ENCODE measurements around the gene ELF2. TPM values are rescaled to one million over a fixed set of nuclear protein-coding genes. Genes with fewer than 3 reads are reported as not detected.
"Not testable (repeated sequence)": the region's sequence is repeated elsewhere in the genome, so short reads cannot be mapped to it uniquely, and the experiment has no call there.

The ELF2 gene
- total and polyA plus RNA-seq, 2 of the 8 experiments (the other 6 are each of a cell fraction or from before 2014, with no cell fraction given) = 21.1 to 44.3 TPM

DNA sequence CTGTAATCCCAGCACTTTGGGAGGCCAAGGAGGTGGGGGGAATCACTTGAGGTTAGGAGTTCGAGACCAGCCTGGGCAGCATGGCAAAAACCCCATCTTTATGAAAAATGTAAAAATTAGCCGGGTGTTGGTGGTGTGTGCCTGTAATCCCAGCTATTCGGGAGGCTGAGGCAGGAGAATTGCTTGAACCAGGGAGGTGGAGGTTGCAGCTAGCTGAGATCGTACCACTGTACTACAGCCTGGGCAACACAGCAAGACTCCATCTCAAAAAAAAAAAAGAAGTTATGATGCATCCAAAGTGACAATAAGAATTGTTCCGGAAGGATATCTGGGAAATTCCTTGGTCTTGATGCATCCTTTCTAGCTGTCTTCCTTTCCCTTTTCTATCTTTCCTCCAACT, 154.2 kb downstream of the ELF2 start (continued):
- TF ChIP-seq GABPA (IDR thresholded peaks at IDR 0.05; ENCODE audit: borderline replicate concordance, insufficient read depth, low read length) = no peak

DNA sequence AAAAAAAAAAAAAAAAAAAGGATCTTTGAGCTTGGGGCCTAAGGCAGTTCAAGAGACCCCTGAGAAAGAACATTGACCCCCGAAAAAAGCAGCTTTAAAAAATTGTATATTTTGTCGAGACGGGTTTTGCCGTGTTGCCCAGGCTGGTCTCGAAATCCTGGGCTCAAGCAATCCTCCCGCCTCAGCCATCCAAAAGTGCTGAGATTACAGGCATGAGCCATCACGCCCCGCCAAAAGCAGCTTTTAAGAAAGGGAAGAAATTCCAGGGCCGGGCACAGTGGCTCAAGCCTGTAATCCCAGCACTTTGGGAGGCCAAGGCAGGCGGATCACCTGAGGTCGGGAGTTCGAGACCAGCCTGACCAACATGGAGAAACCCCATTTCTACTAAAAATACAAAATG, 155.9 kb downstream of the ELF2 start:
- H2BK20ac ChIP-seq (ENCODE audit: low read length); H3K79me1 ChIP-seq (ENCODE audit: low read depth, low read length); H2BK15ac ChIP-seq (ENCODE audit: low read length); H3K4ac ChIP-seq (replicated peaks; ENCODE audit: insufficient read length, low read depth, low read length); H3K27ac ChIP-seq (ENCODE audit: low read depth, low read length); H3K23me2 ChIP-seq (ENCODE audit: low read depth, low read length); H3K56ac ChIP-seq (replicated peaks; ENCODE audit: insufficient read length, low read depth, low read length); H3K27me3 ChIP-seq (replicated peaks in 1 of 4; ENCODE audit: control insufficient read depth in 3 of 4, extremely low read depth in 1 of 4, insufficient read depth in 3 of 4, low read length in 3 of 4); H4K5ac ChIP-seq (ENCODE audit: insufficient read length, low read depth, low read length); H3K14ac ChIP-seq (ENCODE audit: insufficient read length); DNase-seq (ENCODE audit: low read depth in 1 of 2, low spot score in 2 of 2); H3K23ac ChIP-seq (ENCODE audit: insufficient read length); FAIRE-seq; H2AFZ ChIP-seq (ENCODE audit: low read length); H3K9me3 ChIP-seq (ENCODE audit: insufficient read depth in 2 of 2, low read depth in 1 of 2, low read length in 1 of 2); H4K91ac ChIP-seq (replicated peaks; ENCODE audit: insufficient read length, low read length); H3K36me3 ChIP-seq (ENCODE audit: control insufficient read depth in 2 of 4, insufficient read depth in 4 of 4, low read length in 3 of 4); H4K8ac ChIP-seq (ENCODE audit: extremely low read depth, insufficient read depth, low read length); H2BK120ac ChIP-seq (replicated peaks; ENCODE audit: low read depth, low read length); H3K9ac ChIP-seq (replicated peaks in 1 of 4; ENCODE audit: extremely low read depth in 1 of 4, low read depth in 3 of 4, low read length in 3 of 4): not testable (repeated sequence)
- CTCF ChIA-PET (ENCODE audit: partially characterized antibody) = interaction anchor here (1.0 to 5.0 kb wide), 4 partner anchors 9 to 276 kb away, joined by 3 to 39 read pairs (median 4); no protein-coding TSS in a partner anchor
- WGBS, 2 experiments (ENCODE audit: extremely low coverage in 1 of 2, insufficient coverage in 1 of 2, insufficient read length in 1 of 2, insufficient replicate concordance in 2 of 2, low coverage in 1 of 2, low lambda C conversion rate in 2 of 2, missing lambda C conversion rate in 1 of 2) = 74% methylated on average over 12 of the region's 12 CpGs; no CpG with 5 or more reads in 1 of the 2 experiments
- H2AK5ac ChIP-seq (ENCODE audit: low read depth, low read length) = peak overlapping the region; percentile 80; the same call in 1 of the 2 replicates
- H4K20me1 ChIP-seq (replicated peaks in 1 of 2; ENCODE audit: control insufficient read depth in 1 of 2, insufficient read depth in 2 of 2, low read length in 2 of 2) = peaks cover 7 to 21% of the 10 kb centered on the region in 2 experiments
- H3K4me3 ChIP-seq (ENCODE audit: extremely low read depth in 1 of 4, insufficient read depth in 2 of 4, low read depth in 3 of 4, low read length in 4 of 4) = peak overlapping the region in 1 of 4 experiments; percentile 34; a peak in 1 of 8 replicates
- 0 out of 2 replicates have a peak overlapping the region, but pooled peaks have one; percentile 75 for H2BK12ac ChIP-seq (ENCODE audit: low read depth, low read length)
- 0 out of 2 replicates have a peak overlapping the region, but pooled peaks have one; percentile 48 for H2BK5ac ChIP-seq (ENCODE audit: low read depth, low read length)
- peaks cover 8 to 24% (median 16%) of the 10 kb centered on the region in 4 experiments; a peak in 6 of 7 replicates for H3K4me1 ChIP-seq (replicated peaks in 1 of 4; ENCODE audit: control insufficient read depth in 3 of 4, insufficient read depth in 4 of 4, low read length in 3 of 4)
- peaks cover 32 to 92% of the 10 kb centered on the region in 2 experiments for H3K79me2 ChIP-seq (ENCODE audit: control insufficient read depth in 1 of 2, insufficient read depth in 2 of 2, low read length in 2 of 2)
- H3K18ac ChIP-seq (ENCODE audit: extremely low read depth, low read length) = peak overlapping the region; percentile 81; the same call in 1 of the 2 replicates
- peak overlapping the region in 1 of 2 experiments; percentile 94; a peak in 2 of 4 replicates for H3K4me2 ChIP-seq (ENCODE audit: insufficient read depth in 1 of 2, low read depth in 2 of 2, low read length in 2 of 2)
- POLR2A ChIA-PET (ENCODE audit: partially characterized antibody) = interaction anchor here (0.8 to 1.9 kb wide), 7 partner anchors 9 to 157 kb away, joined by 3 to 17 read pairs (median 3); no protein-coding TSS in a partner anchor
